ENCODE measurements around the gene NPEPL1. TPM values are rescaled to one million over a fixed set of nuclear protein-coding genes. Genes with fewer than 3 reads are reported as not detected.

Gene NPEPL1
- polyA plus RNA-seq, 1 donor (not counting 4 experiments of a cell fraction or from before 2014, with no cell fraction given), result 4.4 TPM

DNA sequence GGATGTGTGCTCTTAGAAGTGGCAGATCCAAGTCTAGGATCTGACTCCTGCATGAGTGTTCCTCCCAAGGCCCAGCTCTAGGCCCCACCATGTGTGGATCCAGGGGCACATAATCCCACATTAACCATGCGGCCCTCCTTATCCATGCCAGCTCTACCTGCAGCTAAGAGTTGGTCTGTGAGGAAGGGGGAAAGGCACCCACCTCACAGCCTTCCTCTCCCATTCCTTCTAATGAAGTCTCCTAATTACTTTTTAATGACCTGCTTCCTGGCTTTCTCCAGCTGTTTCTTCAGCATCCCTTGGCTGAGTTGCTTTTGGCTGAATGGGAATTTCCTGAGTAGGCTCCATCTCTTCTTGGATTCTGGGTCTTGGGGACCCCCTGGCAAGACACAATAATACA lies 52.2 kb downstream of the NPEPL1 start:
- FAIRE-seq (no peak), DNase-seq (ENCODE audit: low read depth, low spot score) (no peak)
- Histone ChIP-seq H3K79me2 (ENCODE audit: control insufficient read depth, insufficient read depth, low read length) (no peaks in the 10 kb centered on the region), H3K4me3 (ENCODE audit: control insufficient read depth in 2 of 3, extremely low read depth in 1 of 3, insufficient read depth in 2 of 3, low read depth in 1 of 3, low read length in 3 of 3) (no peak overlapping the region), H3K9me3 (ENCODE audit: control insufficient read depth, low read depth, low read length) (no peaks in the 10 kb centered on the region), H3K27me3 (ENCODE audit: control insufficient read depth, extremely low read depth, insufficient read depth, low read length) (peaks cover 4% of the 10 kb centered on the region), H3K9ac (ENCODE audit: control insufficient read depth, extremely low read depth, insufficient read depth, low read length) (no peak overlapping the region), H3K9me1 (ENCODE audit: control insufficient read depth, extremely low read depth, insufficient read depth, low read length) (no peaks in the 10 kb centered on the region), H2AFZ (ENCODE audit: control insufficient read depth, low read length) (no peak overlapping the region), H3K4me1 (ENCODE audit: control insufficient read depth, extremely low read depth, insufficient read depth, low read length) (no peaks in the 10 kb centered on the region), H3K36me3 (ENCODE audit: control insufficient read depth in 2 of 2, extremely low read depth in 1 of 2, insufficient read depth in 2 of 2, low read length in 2 of 2) (no peaks in the 10 kb centered on the region), H3K4me2 (ENCODE audit: control insufficient read depth, extremely low read depth, insufficient read depth, low read depth, low read length) (no peak overlapping the region), H4K20me1 (ENCODE audit: control insufficient read depth, extremely low read depth, insufficient read depth, low read length) (no peaks in the 10 kb centered on the region), H3K27ac (ENCODE audit: control insufficient read depth, insufficient read depth, low read length) (no peak overlapping the region)
- dilution Hi-C loops (cut with MboI; ENCODE audit: extremely low pct_ligation_motif_present, low sequenced_read_pairs), result no loop called here
- TF ChIP-seq CTCF (optimal IDR thresholded peaks at IDR 0.05 in 1 of 3, IDR thresholded peaks at IDR 0.05 in 1 of 3, conservative IDR thresholded peaks at IDR 0.05 in 1 of 3; ENCODE audit: extremely low read depth in 1 of 3, insufficient read depth in 2 of 3, low read length in 3 of 3) (no peak), EZH2 (IDR thresholded peaks at IDR 0.05; ENCODE audit: low read length) (no peak)

DNA sequence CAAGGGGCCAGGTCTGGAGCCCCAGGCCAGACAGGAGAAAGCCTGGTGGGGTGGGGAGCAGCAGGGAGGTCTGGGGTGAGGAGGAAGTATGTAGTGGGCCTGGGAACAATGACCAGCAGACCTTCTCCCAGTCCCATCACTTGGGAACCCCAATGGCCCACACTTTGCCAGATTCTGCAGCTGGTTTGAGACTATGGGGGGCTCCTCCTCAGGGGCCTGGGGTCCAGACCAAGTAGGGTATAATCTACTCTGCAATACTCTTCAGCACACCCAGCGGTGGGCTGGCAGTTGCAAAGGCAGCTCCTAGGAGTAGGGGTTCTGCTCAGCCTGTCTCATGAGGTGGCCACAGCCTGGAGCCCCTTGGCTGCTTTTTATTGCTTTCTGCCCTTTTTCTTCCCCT lies 52.8 kb downstream of the NPEPL1 start:
- no peaks in the 10 kb centered on the region for H3K4me1 ChIP-seq (ENCODE audit: control insufficient read depth, extremely low read depth, insufficient read depth, low read length)
- H3K79me2 ChIP-seq (ENCODE audit: control insufficient read depth, insufficient read depth, low read length), result no peaks in the 10 kb centered on the region
- no peaks in the 10 kb centered on the region for H3K9me1 ChIP-seq (ENCODE audit: control insufficient read depth, extremely low read depth, insufficient read depth, low read length)
- no peak overlapping the region for H3K4me2 ChIP-seq (ENCODE audit: control insufficient read depth, extremely low read depth, insufficient read depth, low read depth, low read length)
- no peaks in the 10 kb centered on the region for H3K9me3 ChIP-seq (ENCODE audit: control insufficient read depth, low read depth, low read length)
- H3K27ac ChIP-seq (ENCODE audit: control insufficient read depth, insufficient read depth, low read length), result no peak overlapping the region
- H4K20me1 ChIP-seq (ENCODE audit: control insufficient read depth, extremely low read depth, insufficient read depth, low read length), result no peaks in the 10 kb centered on the region
- TF ChIP-seq EZH2 (IDR thresholded peaks at IDR 0.05; ENCODE audit: low read length) (no peak), CTCF (optimal IDR thresholded peaks at IDR 0.05 in 1 of 3, IDR thresholded peaks at IDR 0.05 in 1 of 3, conservative IDR thresholded peaks at IDR 0.05 in 1 of 3; ENCODE audit: extremely low read depth in 1 of 3, insufficient read depth in 2 of 3, low read length in 3 of 3) (no peak)
- DNase-seq (ENCODE audit: low read depth, low spot score), result no peak
- no peak overlapping the region for H2AFZ ChIP-seq (ENCODE audit: control insufficient read depth, low read length)
- no peak overlapping the region for H3K9ac ChIP-seq (ENCODE audit: control insufficient read depth, extremely low read depth, insufficient read depth, low read length)
- no peak overlapping the region for H3K4me3 ChIP-seq (ENCODE audit: control insufficient read depth in 2 of 3, extremely low read depth in 1 of 3, insufficient read depth in 2 of 3, low read depth in 1 of 3, low read length in 3 of 3)
- dilution Hi-C loops (cut with MboI; ENCODE audit: extremely low pct_ligation_motif_present, low sequenced_read_pairs), result no loop called here
- no peak for FAIRE-seq
- H3K36me3 ChIP-seq (ENCODE audit: control insufficient read depth in 2 of 2, extremely low read depth in 1 of 2, insufficient read depth in 2 of 2, low read length in 2 of 2), result no peaks in the 10 kb centered on the region
- peaks cover 4% of the 10 kb centered on the region for H3K27me3 ChIP-seq (ENCODE audit: control insufficient read depth, extremely low read depth, insufficient read depth, low read length)
